Breast epithelium (tissue), 4 donors: Measurements from ENCODE around the gene PAK1. TPM values are rescaled to one million over a fixed set of nuclear protein-coding genes. Genes with fewer than 3 reads are reported as not detected.

ENCODE experiments used
- DNase-seq, 2 donors: peaks; one replicate each; pipeline ENCODE4 v3.0.0-alpha.2; 2019; ENCODE audit warnings: low spot score in 2 of 2
- H3K27ac ChIP-seq, 2 donors: fragments of 200-600 bp; sonication (generic) in 1 of 2; one replicate each; pipeline ENCODE4 v1.5.1; 2016 to 2019; ENCODE audit warnings: mild to moderate bottlenecking in 1 of 2
- H3K27me3 ChIP-seq, 2 donors: fragments of 200-600 bp; sonication (generic) in 1 of 2; one replicate each; pipeline versions ENCODE4 v1.5.1 to v1.6.0; 2017 to 2019; ENCODE audit warnings: control low read depth in 1 of 2, mild to moderate bottlenecking in 1 of 2
- H3K36me3 ChIP-seq: fragments of 200-600 bp; one replicate; pipeline ENCODE4 v1.5.1; 2019
- H3K4me1 ChIP-seq, 2 donors: fragments of 200-600 bp; sonication (generic); one replicate each; pipeline ENCODE4 v1.5.1; 2016 to 2019; ENCODE audit warnings: control low read depth in 1 of 2
- H3K4me3 ChIP-seq, 3 donors: fragments of 200-600 bp; sonication (generic); 1 replicate in 2 of 3; 2 replicates in 1 of 3; pipeline ENCODE4 v1.5.1; 2016 to 2019; ENCODE audit warnings: mild to moderate bottlenecking in 3 of 3, moderate library complexity in 2 of 3
- H3K9me3 ChIP-seq, 2 donors: fragments of 200-600 bp; sonication (generic) in 1 of 2; one replicate each; pipeline ENCODE4 v1.5.1; 2016 to 2019; ENCODE audit warnings: control low read depth in 1 of 2
- POLR2A ChIP-seq: fragments of 450-650 bp; IDR thresholded peaks from one replicate; pipeline ENCODE4 v1.6.1; 2016; ENCODE audit warnings: antibody characterized with exemption, mild to moderate bottlenecking, moderate library complexity
- POLR2AphosphoS5 ChIP-seq, 3 donors: sonication (generic); formaldehyde crosslinking; IDR thresholded peaks; one replicate each; pipeline ENCODE4 v1.6.1; 2017; ENCODE audit warnings: antibody characterized with exemption in 3 of 3
- intact Hi-C: fragments of 100-400 bp; cut with DNase I; formaldehyde crosslinking; loops from one replicate; pipeline ENCODE4 v1.15.1; 2023; ENCODE audit warnings: low total_unique reads
- total RNA-seq, 3 donors: library from RNA; depleted of rRNA; stranded (reverse); fragments of >200 nt; gene quantifications; one replicate each; pipeline ENCODE4 v1.1.0, GENCODE V29; 2016
- TF ChIP-seq, protein P1 (sequence below), 3 donors: fragments of 450-650 bp; IDR thresholded peaks; one replicate each; pipeline ENCODE4 v1.5.1; 2016 to 2017; ENCODE audit warnings: antibody characterized with exemption in 3 of 3, mild to moderate bottlenecking in 3 of 3, moderate library complexity in 3 of 3

The PAK1 gene
- total RNA-seq, 3 donors from 2014 or later: 23.2 to 59.6 (median 42.6) TPM

DNA sequence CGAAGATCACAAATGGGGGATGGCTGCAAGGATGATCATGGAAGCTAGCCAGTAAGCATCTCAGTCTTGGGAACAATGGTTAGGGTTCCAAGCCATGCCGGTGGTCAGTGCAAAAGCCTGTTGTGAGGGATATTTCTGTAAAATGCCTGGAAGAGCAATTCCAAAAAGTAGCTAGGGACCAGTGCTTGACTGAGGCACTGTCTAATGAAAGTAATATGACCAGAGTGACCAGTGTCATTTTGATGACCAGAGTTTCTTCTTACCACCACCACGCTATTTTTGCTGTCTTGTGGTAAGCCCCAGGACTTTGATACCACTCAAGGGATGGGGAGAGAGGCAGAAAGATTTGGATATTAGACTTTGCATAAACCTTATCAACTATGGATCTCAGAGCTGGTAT is 190.8 kb downstream of the PAK1 start:
- H3K27me3 ChIP-seq: no peaks in the 10 kb centered on the region
- TF ChIP-seq POLR2A: no peak
- H3K4me3 ChIP-seq: no peak overlapping the region
- intact Hi-C loops: no loop called here
- H3K4me1 ChIP-seq: no peaks in the 10 kb centered on the region
- no peak for DNase-seq
- H3K36me3 ChIP-seq: no peaks in the 10 kb centered on the region
- no peak overlapping the region for H3K27ac ChIP-seq
- no peaks in the 10 kb centered on the region for H3K9me3 ChIP-seq

DNA sequence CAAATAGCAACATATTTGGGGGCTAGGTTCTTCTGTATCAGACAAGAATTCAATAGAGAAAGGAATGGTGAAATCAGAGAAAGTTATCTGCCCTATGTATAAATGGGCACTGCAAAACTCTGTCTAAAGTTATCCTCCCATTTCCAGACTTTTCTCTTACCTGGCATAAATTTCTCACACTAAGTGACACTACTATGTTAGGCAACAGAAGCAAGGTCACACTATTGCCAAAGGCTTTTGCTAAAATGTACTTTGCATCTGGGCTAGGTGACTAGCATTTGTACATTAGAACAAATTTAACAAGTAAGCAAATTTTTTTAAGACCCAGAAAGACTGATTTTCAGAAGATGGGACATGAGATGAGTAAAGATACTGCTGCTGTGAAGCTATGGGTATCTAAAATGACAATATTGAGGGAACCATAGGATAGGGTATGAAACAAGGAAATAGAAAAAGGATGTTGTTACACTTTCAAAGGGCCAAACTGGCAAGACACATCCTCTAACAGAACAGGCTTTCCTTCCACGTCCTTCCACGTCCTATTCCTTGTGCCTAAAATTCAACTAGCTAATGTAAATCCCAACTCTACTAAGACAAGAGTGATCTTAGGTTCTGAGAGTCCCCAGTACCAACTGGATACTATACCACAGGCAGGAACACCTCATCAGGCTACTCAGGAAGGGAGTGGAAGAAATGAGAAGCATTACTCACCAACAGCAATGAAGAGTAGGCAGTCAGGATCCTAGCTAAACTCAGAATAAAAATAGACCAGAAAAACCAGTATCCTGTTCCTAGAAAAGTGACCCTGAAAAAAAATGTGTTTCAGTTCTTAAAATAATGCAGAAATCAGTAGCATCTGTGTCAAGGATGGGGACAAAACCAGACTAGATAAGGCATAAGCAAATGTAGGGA is 195.0 kb downstream of the PAK1 start:
- TF ChIP-seq, protein P1, sequence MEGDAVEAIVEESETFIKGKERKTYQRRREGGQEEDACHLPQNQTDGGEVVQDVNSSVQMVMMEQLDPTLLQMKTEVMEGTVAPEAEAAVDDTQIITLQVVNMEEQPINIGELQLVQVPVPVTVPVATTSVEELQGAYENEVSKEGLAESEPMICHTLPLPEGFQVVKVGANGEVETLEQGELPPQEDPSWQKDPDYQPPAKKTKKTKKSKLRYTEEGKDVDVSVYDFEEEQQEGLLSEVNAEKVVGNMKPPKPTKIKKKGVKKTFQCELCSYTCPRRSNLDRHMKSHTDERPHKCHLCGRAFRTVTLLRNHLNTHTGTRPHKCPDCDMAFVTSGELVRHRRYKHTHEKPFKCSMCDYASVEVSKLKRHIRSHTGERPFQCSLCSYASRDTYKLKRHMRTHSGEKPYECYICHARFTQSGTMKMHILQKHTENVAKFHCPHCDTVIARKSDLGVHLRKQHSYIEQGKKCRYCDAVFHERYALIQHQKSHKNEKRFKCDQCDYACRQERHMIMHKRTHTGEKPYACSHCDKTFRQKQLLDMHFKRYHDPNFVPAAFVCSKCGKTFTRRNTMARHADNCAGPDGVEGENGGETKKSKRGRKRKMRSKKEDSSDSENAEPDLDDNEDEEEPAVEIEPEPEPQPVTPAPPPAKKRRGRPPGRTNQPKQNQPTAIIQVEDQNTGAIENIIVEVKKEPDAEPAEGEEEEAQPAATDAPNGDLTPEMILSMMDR (IDR thresholded peaks at IDR 0.05): no peak
- intact Hi-C loops: no loop called here

DNA sequence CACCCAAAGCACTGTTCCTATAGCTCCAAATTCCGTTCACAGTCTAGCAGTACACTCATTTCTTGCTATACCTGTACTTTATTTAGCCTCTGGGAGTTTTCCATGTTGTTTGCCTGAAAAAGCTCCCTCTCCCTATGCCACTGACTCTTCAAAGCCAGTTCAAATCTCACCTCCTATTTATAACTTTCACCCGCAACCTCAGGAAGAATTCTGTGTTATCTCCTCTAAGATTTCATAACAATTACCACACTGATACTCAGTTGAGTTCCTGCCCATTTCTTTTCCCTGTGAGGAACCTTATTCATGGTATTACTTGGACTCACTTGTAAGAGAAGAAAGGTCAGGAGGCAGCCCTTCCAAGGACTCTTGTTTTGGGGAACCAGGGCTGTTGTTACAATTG is 197.6 kb downstream of the PAK1 start:
- H3K27ac ChIP-seq: no peak overlapping the region
- intact Hi-C loops: no loop called here
- no peak for TF ChIP-seq POLR2A
- TF ChIP-seq POLR2AphosphoS5 (IDR thresholded peaks at IDR 0.05): no peak
- TF ChIP-seq, protein P1 (IDR thresholded peaks at IDR 0.05): no peak

More for the DNA sequence above, 195.0 kb downstream of the PAK1 start:
- no peak for DNase-seq
- Histone ChIP-seq H3K36me3 (no peaks in the 10 kb centered on the region), H3K4me3 (no peak overlapping the region), H3K27me3 (no peaks in the 10 kb centered on the region), H3K9me3 (no peaks in the 10 kb centered on the region), H3K4me1 (no peaks in the 10 kb centered on the region), H3K27ac (no peak overlapping the region)

More for the DNA sequence above, 197.6 kb downstream of the PAK1 start:
- Histone ChIP-seq H3K9me3 (no peaks in the 10 kb centered on the region), H3K27me3 (no peaks in the 10 kb centered on the region), H3K36me3 (no peaks in the 10 kb centered on the region), H3K4me3 (no peak overlapping the region), H3K4me1 (no peaks in the 10 kb centered on the region)
- no peak for DNase-seq

Other genes with a start within 250 kb of the PAK1 start
- gene GDPD4, start 172.4 kb downstream of the PAK1 start, total RNA-seq: not detected
- gene AQP11, start 115.9 kb upstream of the PAK1 start, total RNA-seq: 1 to 10 TPM in 2 of 3 donors, under 1 TPM in 1; 0.66 to 1.8 (median 1.6) TPM
- 100 to 1,000 TPM in 2 of 3 donors, 10 to 100 TPM in 1; 57.4 to 129 (median 110) TPM for gene CLNS1A, start 163.7 kb upstream of the PAK1 start, total RNA-seq